NCI-H460 (cell line): ENCODE results near the gene TLL2. TPM values are rescaled to one million over a fixed set of nuclear protein-coding genes. Genes with fewer than 3 reads are reported as not detected.

Experiments
- DNase-seq: peaks from one replicate; pipeline ENCODE4 v3.0.0-alpha.2; 2016; ENCODE audit warnings: low read depth; ENCODE audit errors: extremely low read depth
- total RNA-seq: library from RNA; depleted of rRNA; stranded (reverse); fragments of >200 nt; shearing (Covaris generic); gene quantifications from 2 replicates; pipeline ENCODE4 v1.2.3, GENCODE V29; 2014

TLL2 gene
- total RNA-seq, 1 experiment from 2014 or later: 0.12 TPM

DNA sequence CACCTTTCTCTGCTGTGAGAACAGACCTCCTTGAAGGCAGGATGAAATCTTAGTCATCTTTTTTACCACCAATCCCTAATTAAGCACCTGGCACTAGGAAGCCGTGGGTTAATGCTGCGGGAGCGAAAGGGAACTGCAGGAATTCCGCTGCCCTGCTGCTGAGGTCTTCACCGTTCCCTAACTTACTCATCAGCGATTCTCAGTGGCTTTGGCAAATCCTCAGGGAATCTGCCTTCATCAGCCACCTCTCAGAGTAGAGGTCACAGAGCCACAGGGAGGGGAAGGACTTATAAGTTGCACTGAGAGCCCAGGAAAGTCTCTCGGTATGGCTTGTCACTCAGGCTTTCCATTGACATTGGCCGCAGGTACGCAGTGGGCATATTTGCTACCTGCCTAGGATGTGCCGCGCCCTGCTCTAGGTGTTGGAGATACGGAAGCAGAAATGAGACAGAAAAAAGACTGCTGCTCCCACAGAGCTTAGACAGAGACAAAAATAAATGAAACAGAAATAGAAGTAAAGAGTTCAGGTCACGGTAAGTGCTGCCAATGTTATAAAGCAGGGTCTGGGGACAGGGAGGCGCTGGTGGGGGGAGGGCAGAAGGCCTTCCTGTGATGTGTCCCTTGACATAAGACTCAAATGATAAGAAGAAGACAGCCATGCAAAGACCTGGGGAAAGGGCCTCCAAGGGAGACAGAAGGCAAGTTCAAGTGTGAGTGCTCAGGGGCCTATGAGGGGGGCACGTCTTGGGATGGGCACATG lies 82.3 kb downstream of the TLL2 start:
- no peak for DNase-seq

DNA sequence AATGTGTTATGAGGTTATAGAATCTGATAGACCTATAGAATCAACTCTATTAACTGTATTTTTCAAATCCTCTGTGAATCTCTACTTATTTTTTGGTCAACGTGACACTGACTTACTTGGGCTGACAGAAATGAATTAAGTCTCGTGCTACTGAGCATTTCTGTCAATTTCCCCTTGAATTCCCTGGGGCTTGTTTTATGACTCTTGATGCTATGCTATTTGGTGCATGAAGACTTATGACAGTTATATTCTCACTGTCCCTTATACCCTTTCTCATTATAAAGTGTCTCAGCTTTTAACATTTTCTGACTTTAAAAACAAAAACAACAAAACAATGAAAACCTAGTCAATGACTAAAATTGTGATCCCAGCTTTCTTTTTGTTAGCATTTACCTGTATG lies 86.4 kb downstream of the TLL2 start:
- DNase-seq: no peak

DNA sequence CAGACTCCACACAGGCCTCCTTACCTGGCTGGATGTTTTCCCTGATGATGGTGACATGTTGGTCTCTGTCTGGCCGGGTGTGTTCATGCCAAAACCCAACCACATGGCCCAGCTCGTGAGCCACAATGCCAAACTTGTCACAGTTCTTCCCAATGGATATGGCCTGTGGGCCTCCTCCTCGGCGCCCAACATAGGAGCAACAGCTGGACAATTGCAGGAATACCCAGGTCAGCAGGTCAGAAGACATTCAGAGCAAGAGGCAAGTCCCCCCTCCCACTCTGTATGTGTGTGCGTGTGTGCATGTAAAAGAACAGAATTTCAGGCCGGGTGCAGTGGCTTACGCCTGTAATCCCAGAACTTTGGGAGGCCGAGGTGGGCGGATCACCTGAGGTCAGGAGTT lies 91.2 kb downstream of the TLL2 start:
- DNase-seq: no peak

DNA sequence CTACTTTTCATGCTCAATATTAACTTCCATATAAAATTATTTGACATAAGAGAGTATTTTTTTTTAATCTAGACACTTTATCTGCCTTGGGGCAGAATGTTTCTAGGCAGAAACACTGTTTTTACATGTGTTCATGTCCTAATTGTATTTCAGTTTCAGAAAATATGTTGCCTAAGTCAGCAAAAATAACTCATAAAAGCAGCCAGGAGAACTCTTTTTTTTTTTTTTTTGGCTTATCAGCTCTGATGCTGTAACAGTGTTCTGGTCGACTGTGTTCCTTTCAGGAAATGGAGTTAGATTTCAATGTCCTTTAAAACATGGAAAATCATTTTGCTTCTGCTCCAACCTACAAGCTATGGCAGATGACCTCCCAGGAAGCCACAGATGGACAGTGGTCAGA lies 91.7 kb downstream of the TLL2 start:
- no peak for DNase-seq

DNA sequence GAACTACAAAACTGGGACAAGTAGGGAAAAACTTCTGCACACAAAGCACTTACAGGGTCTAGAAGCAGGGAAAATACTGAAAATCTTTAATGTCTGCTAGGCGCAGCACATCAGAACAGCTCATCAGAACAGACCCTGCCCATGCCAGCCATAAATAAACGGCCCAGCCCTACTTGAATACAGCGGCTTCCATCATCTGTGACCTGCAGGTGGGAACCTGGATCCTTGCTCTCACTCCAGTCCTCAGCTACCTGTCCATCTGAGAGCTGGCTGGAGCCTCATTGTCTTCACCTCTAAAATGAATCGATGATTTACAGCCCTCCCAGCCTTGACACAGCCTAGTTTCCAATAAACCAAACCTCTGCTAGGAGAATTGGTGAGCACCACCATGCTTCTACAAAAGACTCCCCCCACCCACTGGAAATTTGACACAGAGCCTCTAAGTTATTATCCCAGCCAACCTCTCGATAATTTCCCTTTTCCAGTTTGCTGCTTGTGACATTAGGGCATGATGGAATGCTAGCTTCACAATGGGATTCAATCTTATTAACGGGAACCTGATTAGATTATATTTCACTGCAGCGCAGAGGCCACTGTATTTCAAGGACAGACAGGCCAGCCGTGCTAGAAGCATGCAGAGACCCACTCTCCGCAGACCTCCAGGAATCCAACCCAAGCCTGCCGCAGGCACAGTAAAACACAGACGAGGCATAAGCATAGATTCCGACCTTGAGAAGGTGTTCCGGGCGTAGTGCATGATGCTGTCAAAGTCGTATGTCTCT lies 93.3 kb downstream of the TLL2 start:
- DNase-seq: no peak

DNA sequence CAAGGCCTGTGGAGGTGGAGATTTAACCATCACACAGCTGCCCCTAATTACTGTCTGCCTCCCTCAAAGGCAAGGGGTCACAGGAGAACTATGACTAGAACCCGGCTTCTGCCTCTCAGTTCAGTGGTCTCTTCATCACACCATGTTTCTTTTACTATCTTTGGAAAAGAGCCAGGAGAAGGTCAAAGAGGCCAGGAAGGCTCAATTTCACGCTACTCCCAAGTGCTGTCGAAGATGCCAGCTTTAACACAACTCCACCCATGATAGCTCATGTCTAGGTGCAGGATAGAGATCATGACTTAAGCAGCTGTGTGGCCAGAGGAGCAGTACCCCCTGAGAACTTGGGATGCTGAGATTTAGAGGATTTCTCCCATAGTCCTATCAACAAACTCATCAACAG lies 94.4 kb downstream of the TLL2 start:
- no peak for DNase-seq

DNA sequence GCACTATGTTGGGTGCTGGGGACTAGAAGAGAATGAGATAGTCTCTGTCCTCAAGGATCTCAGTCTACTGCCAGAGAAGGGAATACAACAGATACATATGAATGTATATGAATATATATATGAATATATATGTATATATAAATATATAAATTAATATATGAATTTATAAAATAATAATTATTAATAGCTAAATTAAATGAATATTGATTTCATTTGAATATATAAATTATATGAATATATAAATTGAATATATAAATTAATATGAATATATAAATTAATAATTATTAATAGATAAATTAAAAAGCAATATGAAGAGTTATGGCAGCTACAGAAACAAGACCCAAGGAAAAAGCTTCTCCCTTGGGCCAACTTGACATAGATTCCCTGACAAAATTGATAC lies 95.1 kb downstream of the TLL2 start:
- DNase-seq: no peak

DNA sequence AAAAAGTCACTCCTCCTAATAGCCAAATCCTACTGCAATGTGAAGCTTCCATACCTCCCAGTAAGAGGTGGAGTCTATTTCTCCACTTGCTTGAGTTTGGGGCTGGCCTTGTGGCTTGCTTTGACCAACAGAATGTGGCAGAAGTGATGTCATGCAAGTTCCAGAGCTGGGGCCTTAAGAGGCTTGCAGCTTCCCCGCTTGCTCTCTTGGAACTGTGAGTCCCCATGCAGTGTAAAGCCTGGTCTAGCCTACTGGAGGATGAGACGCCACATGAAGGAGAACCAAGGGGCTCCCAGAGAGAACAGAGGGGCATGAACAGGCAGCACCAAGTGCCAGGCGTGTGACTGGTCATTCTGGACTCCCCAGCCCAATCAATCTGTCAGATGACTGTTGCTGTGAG lies 96.3 kb downstream of the TLL2 start:
- no peak for DNase-seq

DNA sequence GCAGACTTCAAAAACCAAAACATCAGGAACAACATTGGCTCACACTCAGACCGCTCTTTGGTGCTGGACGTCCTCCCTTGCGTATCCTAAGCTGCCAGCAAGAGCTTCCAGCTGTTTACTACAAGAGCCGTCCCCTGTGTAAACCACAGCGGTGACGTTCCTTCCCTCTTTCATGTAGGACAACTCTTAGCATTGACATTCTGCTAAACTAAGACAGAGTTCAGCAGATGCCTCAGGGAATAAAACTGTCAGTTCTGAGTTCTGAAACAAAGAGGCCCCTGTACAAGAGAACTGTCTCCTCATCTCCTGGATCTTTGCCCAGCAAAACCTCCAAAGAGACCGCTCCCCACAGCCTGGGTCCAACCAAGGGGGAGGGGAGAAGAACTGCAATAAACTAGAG lies 97.1 kb downstream of the TLL2 start:
- no peak for DNase-seq

DNA sequence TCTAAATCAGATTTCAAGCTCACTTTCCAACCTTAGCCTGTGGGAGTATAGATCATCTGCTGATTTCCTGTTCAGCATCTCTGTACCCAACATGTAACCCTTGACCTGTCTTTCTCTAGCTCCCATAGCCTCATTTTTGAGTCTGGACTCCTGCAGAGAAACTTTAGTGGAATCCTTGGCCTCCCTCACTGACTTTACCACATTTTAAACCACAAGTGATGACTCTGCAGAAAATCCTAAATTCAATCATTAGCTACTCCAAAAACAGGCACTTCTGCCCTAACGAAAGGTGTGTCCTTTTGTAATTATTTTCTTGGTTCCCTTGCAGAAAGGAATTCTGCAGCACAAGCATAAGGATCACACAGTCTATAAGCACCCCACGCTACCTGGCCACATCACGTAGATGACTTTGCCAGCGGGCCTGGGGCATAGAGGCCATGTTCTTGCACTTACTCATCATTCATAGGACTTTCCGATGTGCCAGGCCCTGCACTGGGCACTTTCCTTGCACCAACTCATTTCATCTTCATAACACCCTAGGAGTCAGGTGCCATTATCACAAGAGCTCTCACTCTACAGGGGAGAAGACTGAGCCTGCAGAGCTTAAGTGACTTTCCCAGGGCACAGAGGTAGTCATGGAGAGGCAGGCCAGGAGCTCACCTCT lies 97.7 kb downstream of the TLL2 start:
- no peak for DNase-seq

DNA sequence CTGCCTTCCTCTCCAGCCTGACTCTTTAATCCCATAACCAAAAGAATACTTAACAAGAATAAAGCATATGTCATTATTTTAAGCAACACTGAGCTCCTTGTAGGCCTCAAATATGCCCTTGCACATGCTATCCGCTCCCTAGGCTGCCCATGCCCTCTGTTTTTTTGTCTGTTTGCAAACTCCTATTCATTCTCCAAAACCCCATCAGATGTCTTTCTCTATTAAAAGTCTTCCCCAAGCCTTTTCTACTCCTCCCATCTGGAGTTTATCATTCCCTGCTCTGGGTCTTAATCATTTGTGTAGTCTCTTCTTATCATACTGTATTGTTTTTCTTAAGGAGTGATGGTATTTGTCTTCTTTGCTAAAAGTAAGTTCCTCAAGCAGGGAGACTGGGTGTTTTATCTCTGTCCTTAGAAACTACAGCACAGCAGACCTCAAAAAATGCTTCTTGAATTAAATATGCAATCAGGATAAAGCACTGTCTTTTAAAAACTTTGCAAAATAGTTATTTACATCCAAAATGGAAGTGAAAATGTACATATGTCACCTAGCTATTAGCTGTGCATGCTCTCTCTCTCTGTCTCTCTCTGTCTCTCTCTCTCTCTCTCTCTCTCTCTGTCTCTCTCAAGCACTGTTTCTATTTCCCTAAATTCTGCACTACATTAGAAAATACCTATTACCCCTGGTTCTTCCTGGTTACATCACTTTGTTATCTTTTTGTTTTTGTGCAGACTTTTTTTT lies 98.4 kb downstream of the TLL2 start:
- DNase-seq: no peak

DNA sequence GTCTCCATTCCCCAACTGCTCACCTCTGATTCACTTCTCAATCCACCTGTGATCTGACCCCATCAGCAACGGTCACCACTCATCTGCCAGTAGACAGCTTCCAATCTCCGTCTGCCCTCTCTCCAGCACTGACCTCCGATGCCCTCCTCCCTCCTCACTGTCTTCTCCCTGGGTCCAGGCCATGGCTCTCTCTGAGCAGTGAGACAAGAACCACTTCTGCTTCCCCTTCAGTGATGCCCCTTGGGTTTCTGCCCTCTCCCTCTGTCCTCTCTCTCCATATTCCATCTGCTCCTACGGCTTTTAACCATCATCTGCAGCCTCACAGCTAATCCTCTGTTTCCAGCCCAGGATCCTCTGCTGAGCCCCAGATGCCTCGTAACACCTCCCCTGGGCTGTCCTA lies 99.4 kb downstream of the TLL2 start:
- DNase-seq: no peak

DNA sequence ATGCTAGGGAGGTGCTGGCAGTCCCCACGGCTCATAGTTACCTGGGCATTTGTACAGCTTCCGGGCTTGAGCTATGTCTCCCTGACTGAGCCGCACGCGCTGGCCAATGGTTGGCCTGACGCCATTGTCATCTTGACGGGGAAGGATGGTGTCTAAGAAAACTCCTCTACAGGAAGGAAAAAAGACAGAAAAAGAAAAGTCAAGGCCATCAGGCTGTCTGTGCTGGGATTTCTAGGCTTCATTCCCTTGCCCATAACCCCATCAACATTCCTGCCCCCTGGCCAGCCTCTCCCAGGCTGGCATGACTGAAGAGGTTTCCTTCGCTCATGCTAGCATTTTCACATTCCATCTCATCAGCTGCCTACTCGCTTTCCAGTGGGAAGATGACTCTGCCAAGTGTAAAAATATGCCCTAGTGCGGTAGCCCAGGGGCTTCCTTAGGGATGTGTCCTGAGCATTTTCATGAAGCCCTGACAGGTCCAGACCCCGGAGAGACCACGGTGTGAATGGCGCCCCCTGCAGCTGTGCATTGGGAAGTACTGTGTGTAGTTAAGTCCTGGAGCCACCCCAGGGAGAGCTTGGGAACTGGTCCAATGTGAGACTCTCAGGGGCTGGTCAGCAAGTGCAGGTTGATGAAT lies 100.5 kb downstream of the TLL2 start:
- no peak for DNase-seq

DNA sequence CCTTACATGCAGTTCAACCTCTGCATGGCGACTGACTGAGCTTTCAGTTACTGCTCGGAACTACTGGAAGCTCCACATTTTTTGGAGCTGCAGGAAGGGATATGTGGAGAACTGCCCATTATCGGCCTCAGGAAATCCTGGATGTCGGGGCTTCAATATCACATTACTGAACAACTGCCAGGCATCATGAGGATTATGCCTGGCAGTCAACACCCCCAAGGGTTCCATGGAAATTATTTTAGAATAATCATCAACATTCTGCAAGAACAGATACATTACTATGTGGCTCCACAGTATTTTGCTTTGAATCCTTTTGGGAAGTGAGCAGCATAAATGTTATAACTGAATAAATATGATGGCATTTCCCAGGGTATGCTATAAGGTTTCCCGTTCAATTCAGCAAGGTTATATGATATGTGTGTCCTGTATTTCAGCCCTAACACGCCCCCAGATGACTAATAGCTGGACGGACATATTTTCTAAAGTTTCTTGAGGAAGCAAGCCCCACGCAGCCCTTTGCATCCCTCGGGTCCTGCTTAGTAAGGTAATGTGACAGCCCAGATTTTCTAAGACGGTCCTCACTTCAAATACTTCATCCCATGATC lies 101.9 kb downstream of the TLL2 start:
- DNase-seq: no peak

DNA sequence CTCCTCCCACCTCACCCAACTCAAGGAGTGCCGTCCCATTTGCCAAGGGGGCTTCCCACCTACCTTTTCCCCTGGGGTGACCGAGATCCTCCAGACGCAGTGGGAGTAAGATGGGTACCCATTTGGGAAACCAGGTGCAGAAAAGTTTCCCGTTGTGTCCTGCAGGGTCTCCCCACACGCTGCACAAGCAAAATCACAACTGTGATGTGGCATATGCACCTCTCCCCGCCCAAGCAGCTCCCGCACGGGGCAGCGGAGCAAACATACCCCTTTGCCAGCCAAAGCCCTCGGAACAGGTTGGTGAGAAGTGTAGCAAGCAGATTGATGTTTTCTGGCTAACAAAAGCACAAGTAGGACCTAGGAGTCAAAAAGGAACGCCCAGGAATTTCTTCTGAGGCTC lies 103.4 kb downstream of the TLL2 start:
- DNase-seq: no peak

DNA sequence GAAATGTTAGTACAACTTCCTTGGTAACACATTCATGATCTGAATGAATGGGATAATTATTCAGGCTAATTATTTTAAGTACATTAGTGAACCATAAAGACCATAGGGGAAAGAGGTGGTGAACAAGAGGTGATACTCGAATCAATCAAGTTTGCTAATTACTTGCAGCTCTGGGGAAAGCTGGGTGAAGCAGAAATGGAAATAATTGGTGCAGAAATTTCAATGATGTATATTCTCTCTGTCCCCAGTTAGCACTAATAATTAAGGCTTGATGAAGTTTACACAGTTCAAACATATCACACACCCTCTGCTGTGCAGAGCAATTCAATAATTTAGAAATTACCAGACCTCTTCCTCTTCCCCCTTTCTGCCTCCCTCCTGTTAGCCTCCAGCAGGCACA lies 105.5 kb downstream of the TLL2 start:
- DNase-seq: no peak

DNA sequence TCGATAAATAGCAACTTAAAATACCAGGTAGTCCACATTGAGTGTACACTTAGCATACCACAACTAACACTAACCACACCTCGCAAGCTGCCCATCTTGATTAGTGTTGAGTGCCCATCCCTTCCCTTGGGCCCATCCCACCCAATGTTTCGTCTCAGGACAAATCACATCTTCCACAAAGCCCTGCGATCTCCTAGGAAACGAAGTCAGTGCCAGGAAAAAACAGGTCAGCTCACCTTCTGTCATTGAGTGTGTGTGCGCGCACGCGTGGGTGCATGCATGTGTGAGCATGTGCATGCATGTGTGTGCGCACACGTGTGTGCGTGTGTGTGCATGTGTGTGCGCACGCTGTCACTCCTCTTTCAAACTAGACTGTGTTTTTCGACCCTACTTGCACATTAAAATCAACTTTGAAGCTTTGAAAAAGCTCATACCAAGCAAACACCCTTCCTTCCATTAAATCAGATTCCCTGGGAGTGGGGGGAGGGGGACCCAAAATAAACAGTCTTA lies 106.1 kb downstream of the TLL2 start:
- no peak for DNase-seq

DNA sequence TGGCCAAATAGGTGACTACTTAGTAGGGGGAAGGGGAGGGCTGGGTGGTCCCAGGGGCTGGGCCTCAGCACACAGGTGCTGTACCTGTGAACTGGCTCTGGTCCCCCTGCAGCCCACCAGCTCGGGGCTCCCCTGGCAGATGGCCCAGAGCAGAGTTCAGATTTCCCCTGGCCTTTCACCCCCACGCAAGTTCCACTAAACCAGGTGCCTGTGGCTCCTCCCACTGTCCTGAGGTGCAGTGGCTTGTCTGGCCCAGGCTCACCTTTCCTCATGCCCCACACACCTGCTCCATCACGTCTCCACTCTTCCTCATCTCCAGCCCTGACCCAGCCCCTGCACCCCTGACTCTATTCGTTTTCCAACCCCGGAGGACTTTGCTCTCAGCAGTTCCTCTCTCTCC lies 107.6 kb downstream of the TLL2 start:
- DNase-seq: no peak

DNA sequence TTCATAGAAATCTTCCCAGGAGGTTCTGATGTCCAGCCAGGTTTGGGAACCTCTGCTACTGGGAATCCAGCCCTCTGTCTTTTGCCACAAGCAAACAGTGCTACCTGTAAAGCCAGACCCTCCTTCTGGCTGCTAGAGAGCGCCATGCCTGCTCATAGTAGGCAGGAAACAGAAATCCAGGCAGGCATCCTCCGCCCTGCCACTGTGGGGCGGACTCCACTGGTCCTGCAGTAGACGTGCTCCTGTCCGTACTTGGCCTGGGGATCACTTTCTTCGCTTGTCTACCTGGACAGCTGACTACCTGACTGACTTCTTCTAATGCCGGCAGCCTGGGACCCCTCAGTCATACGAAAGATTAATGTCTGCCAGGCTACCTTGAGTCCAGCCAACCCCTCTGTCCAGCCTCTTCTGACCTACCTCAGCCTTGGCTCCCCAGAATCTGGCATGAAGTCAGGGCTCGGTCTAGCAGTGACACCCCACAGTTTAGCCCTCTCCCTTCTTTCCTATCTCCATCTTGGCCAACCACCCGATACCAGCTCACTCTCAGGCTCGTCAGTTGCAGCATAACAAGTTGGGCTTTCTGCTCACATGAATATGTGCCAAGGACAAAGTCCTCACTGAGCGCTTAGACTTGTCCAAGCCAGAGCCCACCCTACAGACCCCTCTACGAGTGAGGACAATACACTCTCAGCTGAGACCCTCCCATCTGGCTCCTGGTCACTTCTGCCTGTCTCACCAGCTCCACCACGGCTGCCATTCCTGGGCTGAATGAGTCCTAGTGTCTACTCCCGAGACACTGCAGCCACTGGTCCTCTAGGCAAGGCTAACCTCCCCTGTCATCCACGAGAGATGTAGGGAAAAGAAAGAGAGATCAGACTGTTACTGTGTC lies 111.1 kb downstream of the TLL2 start:
- DNase-seq: no peak
